Dedifferentiated amniotic fluid mesenchymal stem cell (primary cell): ENCODE results near the gene PPM1E.
"Not testable (repeated sequence)": the region's sequence is repeated elsewhere in the genome, so short reads cannot be mapped to it uniquely, and the experiment has no call there.

Source experiments
- DNase-seq: peaks from one replicate; pipeline ENCODE4 v3.0.0-alpha.2; 2016; ENCODE audit errors: extremely low spot score

The PPM1E gene

GRCh38 chr17:58755577-58756245 is at the start of gene PPM1E:
TSS of gene PPM1E (plus strand) at chr17:58755854.
- DNase-seq: no peak

GRCh38 chr17:58706351-58707140 is 49.1 kb upstream of the PPM1E start:
- DNase-seq: no peak

- peak; percentile 62 for DNase-seq
Observed at GRCh38 chr17:58710948-58711552, 44.6 kb upstream of the PPM1E start.

GRCh38 chr17:58722274-58722673 is 33.4 kb upstream of the PPM1E start:
- no peak for DNase-seq

- no peak for DNase-seq
Observed at GRCh38 chr17:58722696-58723095, 33.0 kb upstream of the PPM1E start.

GRCh38 chr17:58728798-58729197 is 26.9 kb upstream of the PPM1E start:
- no peak for DNase-seq

GRCh38 chr17:58730937-58731336 is 24.7 kb upstream of the PPM1E start:
- no peak for DNase-seq

- DNase-seq: no peak
Observed at GRCh38 chr17:58734040-58734439, 21.6 kb upstream of the PPM1E start.

GRCh38 chr17:58734811-58735210 is 20.8 kb upstream of the PPM1E start:
- no peak for DNase-seq

GRCh38 chr17:58741121-58741625 is 14.5 kb upstream of the PPM1E start:
- no peak for DNase-seq

- no peak for DNase-seq
Observed at GRCh38 chr17:58747674-58748073, 8.0 kb upstream of the PPM1E start.

GRCh38 chr17:58749627-58750026 is 6.0 kb upstream of the PPM1E start:
- DNase-seq: not testable (repeated sequence)

- no peak for DNase-seq
Observed at GRCh38 chr17:58753026-58753425, 2.6 kb upstream of the PPM1E start.

GRCh38 chr17:58755269-58755576 is 431 bp upstream of the PPM1E start:
- DNase-seq: no peak

GRCh38 chr17:58756246-58757161 is 850 bp downstream of the PPM1E start:
- no peak for DNase-seq

GRCh38 chr17:58757162-58757613 is 1.5 kb downstream of the PPM1E start:
- no peak for DNase-seq

GRCh38 chr17:58758890-58759289 is 3.2 kb downstream of the PPM1E start:
- no peak for DNase-seq

- DNase-seq: no peak
Observed at GRCh38 chr17:58759522-58759921, 3.9 kb downstream of the PPM1E start.

- no peak for DNase-seq
Observed at GRCh38 chr17:58760248-58760647, 4.6 kb downstream of the PPM1E start.

- no peak for DNase-seq
Observed at GRCh38 chr17:58763263-58763662, 7.6 kb downstream of the PPM1E start.

- DNase-seq: no peak
Observed at GRCh38 chr17:58764373-58764772, 8.7 kb downstream of the PPM1E start.

- not testable (repeated sequence) for DNase-seq
Observed at GRCh38 chr17:58778482-58778881, 22.8 kb downstream of the PPM1E start.
